HG03196 (cell line): Measurements from ENCODE around the gene FGF9.

Experiments used
- ATAC-seq: cut with Tn5 transposase; IDR thresholded peaks from one replicate; pipeline ENCODE4 v1.9.1; 2021; ENCODE audit not compliant: unreplicated experiment

The FGF9 gene

DNA sequence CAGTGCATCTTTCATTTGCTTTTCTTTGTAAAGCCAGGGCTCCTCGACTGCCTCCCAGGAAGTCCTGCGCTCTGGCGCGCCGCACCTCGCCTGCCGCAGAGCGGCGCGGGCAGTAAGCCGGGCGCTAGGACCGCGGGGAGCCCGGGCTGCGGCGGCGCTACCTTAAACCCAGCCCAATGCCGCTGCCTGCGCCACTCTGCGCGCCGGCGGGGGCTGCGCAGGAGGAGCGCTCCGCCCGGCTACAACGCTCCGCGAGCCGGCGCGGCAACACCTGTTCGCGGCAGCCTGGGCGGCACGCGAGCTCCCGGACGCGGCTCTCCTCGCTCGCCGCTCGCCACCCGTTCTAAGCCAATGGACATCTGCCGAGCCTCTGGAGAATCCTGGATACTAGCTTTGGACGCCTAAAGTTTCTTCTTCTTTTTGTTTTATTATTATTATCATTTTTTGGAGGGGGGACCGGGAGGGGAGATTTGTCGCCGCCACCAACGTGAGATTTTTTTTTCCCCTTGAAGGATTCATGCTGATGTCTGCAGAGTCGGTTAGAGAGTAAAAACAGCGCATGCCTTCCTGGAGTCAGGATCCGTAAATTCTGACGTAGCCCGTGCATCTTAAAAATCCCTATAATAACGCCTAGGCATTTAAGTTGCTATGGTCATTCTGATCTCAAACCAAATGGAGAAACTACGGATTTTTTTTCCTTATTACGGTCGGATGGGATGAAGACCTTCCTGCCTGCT, at the start of gene FGF9:
TSS of gene FGF9 (plus strand) at position 191 of the 737 bp plus-strand sequence. CDS start 840 bp downstream, outside the sequence.
- ATAC-seq: peak; percentile 70

DNA sequence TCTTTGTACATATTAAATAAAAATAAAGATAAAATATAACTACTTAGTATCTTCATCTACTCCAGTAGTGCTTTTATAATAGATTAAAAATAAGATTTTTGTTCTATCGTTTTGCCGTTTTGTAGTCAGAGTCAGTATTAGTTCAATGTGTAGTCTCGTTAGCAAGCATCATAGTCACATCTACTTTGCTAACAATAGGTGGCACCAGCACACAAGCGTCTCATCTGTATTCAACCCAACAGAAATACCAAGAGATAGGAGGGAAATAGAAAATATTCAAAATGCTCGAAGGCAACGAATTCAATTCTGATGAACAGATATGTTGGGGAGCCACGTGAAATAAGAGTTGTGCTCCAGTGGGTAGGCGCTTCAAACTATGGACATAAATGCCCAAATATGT, 45.5 kb upstream of the FGF9 start:
- no peak for ATAC-seq

DNA sequence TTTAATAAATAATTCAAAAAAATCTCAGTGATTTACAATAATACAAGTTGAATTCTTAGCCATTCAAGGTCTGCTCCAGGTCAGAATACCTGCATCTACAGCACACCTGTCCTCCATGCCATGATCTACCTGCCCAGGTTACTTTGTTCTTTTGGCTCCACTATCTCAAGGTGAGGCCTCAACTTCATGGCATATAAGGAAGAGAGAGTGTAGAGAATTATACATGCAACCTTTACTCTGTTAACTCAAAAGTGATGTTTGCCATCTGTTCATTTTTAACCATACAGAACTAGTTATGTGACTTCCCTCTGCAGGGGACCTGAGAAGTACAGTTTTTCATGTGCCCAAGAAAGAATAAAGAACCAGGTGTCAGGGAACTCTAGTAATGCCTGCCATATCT, 38.7 kb upstream of the FGF9 start:
- no peak for ATAC-seq

DNA sequence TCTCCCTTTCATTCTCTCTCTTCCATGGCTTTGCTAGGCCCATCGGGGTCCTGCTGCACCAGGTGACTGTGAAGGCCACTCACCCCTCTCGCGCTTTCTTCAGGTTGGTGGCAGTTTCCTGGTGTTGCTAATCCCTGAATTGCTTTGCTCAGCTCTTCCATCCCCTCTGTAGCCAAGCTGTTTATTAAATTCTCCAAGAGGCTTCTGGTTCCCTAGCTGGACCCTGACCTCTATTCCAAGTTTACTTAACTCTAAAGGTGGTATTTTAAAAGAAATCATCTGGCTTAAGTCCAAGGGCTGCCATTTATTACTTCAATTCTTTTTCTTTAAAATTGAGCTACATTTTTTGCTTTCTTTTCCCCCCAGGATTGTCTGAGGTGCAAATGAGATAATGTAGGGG, 34.2 kb upstream of the FGF9 start:
- no peak for ATAC-seq

DNA sequence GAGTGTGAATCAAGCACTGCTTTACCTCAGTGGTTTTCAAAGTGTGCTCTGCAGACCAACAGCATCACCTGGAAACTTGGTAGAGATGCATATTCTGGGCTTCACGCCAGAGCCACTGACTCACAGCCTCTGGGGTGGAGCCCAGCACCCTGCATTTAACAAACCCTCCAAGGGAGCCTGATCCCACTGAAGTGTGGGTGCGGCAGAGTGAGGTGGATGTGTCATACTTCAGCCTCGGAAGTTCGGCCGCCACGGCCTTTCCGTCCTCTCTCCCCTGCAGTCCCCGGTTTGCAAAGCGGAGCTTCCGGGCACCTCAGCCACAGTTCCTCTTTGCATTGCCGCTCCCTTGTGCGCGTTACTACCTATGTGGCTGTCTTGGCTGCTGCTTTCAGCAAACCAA, 33.6 kb upstream of the FGF9 start:
- no peak for ATAC-seq

DNA sequence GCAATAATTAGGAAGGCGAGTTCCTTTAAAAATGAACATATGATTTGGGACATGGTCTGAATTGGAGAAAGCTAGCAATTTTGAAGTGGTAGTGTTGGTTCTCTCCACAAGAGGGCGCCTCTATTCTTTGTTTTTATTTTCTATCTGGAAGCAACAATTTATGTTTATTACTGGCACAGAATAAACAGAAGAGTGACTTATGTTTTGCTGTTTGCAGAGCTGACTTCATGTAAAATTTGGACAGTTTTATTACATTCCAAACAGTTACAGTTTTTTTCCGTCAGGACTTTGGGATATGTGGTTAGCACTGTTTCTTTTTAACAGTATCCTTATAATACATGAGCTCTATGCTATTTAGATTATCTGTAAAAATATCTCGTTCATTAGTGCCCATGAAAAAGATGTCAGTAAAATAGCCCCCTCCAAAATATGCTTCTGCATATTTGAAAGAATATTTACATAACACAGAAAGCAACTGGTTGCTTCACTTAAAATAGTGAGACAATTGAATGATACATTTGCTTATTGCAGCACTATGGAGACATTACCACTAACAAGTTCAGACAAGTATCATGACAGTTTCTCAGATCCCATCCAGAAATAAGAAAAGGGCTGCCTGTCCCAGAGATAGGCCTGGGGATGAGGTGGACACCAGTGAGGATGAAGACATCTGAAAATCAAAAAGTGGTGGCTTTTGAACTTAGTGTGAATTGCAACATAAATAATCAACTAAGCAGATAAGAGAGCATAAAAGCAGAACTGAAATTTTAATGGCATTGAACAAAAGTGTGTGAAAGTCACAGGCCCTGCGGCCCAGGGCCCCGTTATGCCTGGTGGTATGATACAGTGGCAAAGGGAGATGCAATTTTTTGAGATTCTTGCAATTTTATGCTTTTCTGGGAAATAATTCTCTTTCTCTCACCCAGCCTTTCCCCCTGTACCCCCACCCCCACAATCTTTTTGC, 32.3 kb upstream of the FGF9 start:
- ATAC-seq: no peak

DNA sequence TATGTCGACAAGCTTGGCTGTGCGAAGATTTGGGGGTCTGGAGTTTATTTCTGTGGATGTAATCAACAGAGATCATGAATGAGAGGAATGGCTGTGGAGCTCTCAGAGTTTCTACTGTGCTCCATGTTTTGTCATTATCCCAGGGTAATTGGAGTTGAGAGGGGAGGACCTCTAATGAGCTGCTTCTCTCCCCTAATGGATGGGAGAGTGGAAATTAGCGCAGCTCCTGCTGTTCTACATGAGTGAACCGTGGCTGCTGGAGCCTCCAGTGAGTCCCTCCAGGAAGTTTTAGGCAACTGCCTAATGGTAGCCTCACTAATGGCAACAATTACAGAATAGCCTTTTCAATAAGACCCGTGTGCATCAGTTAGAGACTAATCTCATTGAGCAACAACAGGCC, 31.3 kb upstream of the FGF9 start:
- ATAC-seq: no peak

DNA sequence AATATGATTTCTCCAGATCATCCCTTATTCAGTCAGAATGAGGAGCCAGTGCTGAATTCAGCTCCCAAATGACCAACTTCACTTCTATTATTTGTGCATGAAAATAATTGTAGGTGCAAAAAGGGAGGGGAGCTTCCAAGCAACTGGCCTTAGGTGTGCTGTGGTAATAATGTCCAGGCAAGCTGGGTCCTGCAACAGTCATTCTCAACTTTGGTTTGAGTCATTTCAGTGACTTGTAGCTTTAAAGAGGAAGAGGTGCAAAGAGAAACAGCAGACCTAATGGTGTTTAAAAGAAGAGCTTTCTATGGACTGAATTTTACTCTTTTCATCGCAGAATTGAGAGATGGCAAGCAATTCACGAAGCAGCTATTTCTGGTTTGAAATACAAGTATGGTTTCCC, 29.2 kb upstream of the FGF9 start:
- no peak for ATAC-seq

DNA sequence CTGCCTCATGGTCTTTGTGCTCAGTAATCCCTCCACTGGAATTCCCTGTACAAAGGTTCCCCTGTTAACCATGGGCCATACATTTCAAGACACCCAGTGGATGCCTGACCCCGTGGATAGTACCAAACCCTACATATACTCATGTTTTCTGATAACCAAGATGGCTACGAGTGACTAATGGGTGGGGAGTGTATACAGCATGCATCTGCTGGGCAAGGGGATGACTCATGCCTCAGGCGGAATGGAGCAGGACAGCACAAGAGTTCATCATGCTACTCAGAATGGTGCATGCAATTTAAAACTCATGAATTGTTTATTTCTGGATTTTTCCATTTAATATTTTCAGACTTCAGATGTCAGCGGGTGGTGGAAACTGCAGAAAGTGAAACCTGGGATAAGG, 13.3 kb upstream of the FGF9 start:
- ATAC-seq: no peak

DNA sequence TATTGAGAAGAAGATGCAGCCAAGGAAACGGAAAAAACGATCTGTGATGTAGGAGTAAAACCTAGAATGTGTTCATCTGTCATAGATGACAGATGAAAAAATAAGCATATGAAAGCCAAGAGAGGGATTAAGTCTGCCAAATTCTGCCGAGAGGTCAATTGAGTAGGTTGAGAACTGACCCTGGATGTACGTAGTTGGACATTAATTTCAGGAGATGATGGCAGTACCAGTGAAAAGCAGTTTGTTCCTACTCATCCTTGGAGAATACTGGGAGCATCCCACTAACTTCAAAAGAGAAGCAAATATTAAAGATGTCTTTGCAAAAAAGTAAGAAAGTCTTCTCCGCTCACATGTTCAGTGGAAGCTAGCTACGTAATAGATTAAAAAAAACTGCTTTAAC, 11.8 kb upstream of the FGF9 start:
- ATAC-seq: no peak

DNA sequence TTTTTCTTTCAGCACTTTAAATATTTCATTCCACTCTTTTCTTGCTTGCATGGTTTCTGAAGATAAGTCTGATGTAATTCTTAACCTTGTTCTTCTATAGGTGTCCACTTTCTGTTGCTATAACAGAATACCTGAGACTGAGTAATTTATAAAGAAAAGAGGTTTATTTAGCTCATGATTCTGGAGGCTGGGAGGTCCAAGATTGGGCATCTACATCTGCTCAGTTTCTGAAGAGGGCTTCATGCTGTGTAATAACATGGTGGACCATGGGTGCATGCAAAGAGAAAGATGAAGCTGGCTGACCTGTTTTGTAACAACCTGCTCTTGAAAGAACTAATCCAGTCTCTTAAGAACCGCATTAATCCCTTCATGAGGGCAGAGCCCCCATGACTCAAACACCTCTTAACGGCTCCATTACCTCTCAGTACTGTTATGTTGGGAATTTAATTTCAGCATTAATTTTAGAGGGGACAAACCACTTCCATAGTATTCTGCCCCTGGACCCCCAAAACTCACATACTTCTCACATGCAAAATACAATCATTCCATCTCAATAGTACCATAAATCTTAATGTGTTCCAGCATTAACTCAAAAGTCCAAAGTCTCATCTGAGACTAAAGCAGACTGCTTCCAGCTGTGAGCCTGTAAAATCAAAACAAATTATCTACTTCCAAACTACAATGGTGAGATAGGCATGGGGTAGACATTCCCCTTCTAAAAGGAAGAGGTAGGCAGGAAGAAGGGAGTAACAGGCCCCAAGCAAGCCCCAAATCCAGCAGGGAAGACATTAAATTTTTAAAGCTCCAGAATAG, 9.6 kb upstream of the FGF9 start:
- ATAC-seq: no peak

DNA sequence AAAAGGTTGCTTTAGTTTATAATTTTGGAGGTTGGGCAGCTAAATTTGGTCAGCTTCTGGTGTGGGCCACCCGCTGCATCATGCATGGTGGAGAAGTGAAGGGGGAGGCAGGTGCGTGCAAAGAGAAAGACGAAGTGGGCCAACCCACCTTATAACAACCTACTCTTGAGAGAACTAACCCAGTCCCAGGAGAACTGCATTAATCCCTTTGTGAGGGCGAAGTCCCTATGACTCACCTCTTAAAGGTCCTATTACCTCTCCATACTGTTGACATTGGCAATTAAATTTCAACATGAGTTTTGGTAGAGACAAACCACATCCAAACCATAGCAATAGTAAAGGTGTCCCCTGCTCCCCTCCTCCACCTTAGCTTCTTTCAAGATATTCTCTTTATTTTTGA, 7.7 kb upstream of the FGF9 start:
- no peak for ATAC-seq

DNA sequence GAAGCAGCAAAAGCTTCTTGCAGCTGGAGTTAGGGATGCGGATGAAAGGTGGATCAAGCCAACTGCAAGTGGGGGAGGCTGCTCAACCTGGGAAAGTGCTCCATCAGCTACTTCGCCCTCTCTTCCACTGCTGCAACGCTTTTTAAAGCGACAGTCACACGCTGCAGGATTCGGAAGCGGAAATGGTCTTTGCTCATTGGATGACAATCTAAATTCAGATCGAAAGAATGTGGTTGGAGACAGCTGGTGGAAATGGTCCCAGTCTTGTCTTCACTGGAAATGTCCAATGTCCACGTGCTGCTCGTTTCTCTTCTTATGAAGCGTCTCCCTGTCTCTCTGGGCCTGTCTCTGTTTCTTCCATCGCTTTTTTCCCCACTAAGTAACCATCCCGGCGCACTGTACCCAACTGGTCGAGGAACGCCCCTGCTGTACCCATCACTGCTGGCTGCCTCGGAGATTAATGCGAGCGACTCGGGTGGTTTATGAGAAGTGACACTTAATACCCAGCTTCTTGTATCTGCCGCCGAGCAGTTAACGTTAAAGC, 2.1 kb upstream of the FGF9 start:
- ATAC-seq: no peak

DNA sequence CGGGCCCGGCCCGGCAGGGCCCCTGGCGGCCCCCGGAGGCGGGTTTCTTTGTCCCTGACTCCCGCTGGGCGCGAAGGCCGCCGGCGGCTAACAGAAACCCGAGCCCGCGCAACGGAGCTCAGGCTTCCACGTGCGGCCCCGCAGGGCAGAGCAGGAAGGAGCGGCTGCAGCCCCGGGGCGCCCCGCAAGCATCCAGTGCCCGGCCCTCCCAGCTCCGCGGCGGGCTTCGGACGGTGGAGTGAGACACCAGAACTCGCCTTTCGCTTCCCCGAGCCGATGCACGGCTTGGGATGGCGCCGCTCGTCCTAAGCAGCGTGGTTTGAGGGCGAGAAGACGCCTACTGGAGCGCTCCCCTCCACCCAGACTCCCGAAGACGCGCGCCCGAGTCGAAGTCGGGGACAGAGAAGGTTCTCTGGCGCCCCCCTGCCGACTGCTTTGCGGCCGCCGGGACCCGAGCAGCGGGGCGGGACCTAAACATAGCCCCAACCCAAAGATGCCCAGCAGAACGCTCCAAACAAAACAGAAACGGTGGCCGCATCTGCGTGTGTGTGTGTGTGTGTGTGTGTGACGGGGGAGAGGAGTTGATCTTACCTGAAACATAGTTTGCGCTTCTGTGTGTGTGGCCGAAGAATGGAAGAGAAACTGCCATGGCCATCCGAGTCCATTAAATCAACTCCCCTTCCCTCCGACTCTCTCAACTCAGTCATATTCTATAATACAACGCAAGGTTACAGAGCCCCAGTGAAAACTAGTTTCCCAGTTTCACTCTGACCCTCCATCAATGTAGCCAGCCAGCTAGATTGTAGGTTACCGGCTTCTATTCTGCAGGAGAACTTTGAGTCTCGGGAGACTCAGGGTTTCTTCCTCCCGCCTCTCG, 629 bp upstream of the FGF9 start:
- ATAC-seq: peak; percentile 28

DNA sequence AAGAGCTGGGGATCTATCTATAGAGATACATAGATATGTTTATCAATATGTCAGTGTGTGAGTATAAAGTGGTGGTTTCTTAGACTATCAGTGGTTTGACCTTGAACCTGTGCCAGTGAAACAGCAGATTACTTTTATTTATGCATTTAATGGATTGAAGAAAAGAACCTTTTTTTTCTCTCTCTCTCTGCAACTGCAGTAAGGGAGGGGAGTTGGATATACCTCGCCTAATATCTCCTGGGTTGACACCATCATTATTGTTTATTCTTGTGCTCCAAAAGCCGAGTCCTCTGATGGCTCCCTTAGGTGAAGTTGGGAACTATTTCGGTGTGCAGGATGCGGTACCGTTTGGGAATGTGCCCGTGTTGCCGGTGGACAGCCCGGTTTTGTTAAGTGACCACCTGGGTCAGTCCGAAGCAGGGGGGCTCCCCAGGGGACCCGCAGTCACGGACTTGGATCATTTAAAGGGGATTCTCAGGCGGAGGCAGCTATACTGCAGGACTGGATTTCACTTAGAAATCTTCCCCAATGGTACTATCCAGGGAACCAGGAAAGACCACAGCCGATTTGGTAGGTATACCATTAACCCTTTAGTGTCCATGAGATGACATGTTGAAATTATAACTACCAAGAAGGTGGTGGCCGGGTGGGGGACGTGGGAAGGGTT, 880 bp downstream of the FGF9 start:
- no peak for ATAC-seq

DNA sequence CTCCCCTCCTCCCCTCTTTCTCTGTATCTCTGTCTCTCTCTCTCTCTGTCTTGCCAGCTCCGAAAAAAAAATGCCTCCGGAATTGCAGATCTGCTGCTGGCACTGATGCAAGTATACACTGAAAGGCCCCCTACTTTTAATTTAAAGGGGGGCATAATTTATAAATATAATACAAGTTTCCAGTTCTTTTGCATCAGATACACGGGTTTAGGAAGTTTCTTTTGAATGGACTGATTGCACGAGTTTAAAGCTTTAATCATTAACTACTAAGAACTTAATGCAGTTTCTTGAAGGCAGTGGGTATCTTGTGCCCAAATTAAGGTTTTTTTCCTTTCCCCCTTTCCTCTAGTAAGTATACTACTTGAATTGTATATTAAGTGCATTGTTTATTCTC, 1.4 kb downstream of the FGF9 start:
- no peak for ATAC-seq

DNA sequence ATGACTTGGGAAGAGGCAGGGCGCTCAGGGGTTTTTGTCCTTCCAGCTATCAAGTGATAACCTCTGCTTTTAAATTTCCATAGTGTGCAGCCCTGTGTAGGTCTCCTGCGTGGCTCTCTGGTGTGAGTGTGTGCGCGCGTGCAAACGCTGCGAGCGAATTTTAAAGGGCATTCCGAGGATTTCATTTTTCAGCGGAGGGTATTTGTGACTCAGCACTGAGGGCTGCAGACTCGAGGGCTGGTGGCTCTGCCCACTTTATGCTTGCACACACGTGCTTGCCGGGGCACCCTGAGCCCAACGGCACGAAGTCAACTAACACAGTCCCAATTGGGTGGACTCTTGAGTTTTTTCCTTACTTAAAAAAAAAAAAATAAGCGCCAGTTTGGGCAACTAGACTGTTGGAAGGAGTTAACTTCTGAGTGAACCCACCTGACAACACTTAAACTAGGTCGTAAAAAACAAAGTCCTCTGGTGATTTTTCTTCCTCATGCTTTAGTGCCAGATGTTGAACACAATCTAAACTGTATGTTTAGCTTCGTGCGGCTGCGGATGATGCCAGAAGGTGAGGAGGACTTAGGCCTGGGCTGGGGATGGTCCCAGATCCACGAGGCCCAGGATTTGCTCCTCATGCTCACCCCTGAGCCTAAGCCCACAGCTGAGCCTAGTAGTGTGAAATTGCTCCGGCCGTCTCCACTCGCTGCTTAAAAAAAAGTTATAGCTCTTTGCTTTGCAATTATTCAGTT, 2.1 kb downstream of the FGF9 start:
- ATAC-seq: no peak

DNA sequence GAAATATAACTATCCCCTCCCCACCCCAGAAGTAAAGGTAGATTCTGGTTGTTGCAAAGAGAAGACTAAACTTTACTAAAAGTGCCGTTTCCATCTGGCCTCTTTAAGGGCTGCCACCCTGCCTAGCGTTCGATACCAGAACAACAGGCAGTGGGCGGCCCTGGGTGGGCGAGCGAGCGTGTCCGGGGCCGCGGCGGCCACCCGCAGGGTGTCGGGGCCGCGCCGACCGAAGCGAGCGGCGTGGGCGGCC, 2.6 kb downstream of the FGF9 start:
- ATAC-seq: peak; percentile 24

DNA sequence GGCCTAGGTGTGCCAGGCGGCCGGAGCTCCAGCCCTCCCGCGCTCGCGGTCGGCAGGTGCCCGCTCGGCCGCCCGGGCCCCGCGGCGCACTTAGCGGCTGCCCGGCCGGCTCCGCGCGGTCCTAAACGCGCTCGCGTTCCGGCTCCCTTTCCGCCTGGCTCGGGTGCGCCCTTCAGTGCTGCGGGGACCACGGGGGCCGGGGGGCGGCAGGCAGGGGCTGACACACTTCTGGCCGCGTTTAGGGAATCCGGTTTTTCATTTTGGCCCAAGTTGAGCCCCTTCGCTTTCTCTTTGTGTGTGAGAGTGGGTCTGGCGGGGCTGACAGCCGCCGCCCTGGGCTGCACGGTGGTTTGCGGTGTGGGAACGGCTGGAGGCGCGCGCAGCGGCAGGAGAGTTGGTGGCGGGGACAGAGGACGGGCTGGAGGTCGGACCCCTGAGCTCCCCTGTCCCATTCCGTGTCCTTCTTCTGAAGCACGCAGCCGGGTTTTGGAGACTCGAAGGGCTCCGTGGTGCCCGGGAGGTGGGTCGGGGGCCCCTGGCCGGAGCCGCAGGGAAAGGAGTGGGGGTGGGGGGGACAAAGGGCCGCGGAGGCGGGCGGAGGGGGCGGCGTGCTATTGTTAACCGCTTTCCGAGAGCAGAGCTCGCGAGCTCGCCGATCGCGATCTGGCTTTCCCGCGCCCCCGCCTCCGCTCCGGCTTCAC, 3.1 kb downstream of the FGF9 start:
- peak; percentile 30 for ATAC-seq
